ENCODE results near the gene CNPY2. TPM values are rescaled to one million over a fixed set of nuclear protein-coding genes. Genes with fewer than 3 reads are reported as not detected.

CNPY2 gene
- total and polyA plus RNA-seq, 2 of the 13 experiments (the other 11 are each of a cell fraction or from before 2014, with no cell fraction given) = 285 to 356 TPM

DNA sequence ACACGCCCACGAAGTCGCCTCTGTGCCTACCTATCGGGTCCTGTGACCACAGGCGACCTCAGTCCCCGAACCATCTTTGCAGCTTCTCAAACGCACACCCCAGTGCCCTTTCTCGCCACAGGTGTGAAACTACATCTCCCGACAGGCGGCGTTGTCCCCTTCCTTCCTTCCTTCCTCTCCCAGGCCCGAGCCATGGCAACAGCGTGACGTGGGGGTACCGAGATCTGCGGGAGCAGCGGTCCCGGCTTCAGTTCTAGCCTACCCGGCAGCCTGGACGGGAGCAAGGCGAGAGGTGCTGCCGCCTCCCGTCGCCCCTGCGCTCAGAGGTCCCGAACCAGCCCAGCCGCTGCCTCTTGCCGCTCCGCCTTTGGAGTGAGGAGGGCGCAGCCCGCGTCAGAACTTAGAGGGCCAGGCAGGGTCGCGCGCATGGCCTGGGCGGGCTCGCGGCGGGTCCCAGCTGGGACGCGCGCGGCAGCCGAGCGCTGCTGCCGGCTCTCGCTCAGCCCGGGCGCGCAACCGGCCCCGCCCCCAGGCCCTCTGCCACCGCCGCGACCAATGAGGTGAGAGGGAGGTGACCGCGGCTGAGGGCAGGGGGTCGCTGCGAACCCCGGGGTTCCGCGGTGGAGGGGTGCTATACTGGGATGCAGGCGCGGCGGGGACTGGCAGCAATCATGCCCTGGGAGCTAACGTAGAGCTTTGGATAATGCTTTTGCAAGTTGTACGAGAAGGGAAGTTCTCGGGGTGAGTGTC lies 48.9 kb downstream of the CNPY2 start, which contains the start of gene COQ10A (continued):
- peak; percentile 84 for TF ChIP-seq TBX3 (IDR thresholded peaks at IDR 0.05; ENCODE audit: borderline replicate concordance)
- peak; percentile 58; the same call in 1 of the 2 replicates for TF ChIP-seq ZNF556 (CRISPR knock-in tag; IDR thresholded peaks at IDR 0.05; ENCODE audit: borderline replicate concordance)
- TF ChIP-seq KDM5B (CRISPR knock-in tag; IDR thresholded peaks at IDR 0.05; ENCODE audit: borderline replicate concordance) = peak; percentile 69; the same call in 1 of the 2 replicates
- TF ChIP-seq, protein P1, sequence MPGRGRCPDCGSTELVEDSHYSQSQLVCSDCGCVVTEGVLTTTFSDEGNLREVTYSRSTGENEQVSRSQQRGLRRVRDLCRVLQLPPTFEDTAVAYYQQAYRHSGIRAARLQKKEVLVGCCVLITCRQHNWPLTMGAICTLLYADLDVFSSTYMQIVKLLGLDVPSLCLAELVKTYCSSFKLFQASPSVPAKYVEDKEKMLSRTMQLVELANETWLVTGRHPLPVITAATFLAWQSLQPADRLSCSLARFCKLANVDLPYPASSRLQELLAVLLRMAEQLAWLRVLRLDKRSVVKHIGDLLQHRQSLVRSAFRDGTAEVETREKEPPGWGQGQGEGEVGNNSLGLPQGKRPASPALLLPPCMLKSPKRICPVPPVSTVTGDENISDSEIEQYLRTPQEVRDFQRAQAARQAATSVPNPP (CRISPR knock-in tag; IDR thresholded peaks at IDR 0.05) = 0 out of 2 replicates have a peak, but pooled peaks have one; percentile 64
- TF ChIP-seq RFX1 (IDR thresholded peaks at IDR 0.05) = peak; percentile 66; the same call in 1 of the 2 replicates
- TF ChIP-seq RARG (CRISPR knock-in tag; IDR thresholded peaks at IDR 0.05; ENCODE audit: low read depth) = no peak
- TF ChIP-seq ZEB1 (IDR thresholded peaks at IDR 0.05; ENCODE audit: insufficient replicate concordance, low read depth) = peak; percentile 51
- peak; percentile 88 for TF ChIP-seq BORCS8-MEF2B (CRISPR knock-in tag; IDR thresholded peaks at IDR 0.05)
- TF ChIP-seq ZNF792 (CRISPR knock-in tag; IDR thresholded peaks at IDR 0.05) = peak; percentile 89
- no peak for TF ChIP-seq NRL (CRISPR knock-in tag; IDR thresholded peaks at IDR 0.05; ENCODE audit: borderline replicate concordance)
- peak; percentile 30; the same call in 1 of the 2 replicates for TF ChIP-seq SMAD1 (CRISPR knock-in tag; IDR thresholded peaks at IDR 0.05; ENCODE audit: borderline replicate concordance, low read depth)
- peak; percentile 92; the same call in 1 of the 2 replicates for TF ChIP-seq ZNF761 (CRISPR knock-in tag; conservative IDR thresholded peaks at IDR 0.05)
- TF ChIP-seq ZNF3 (CRISPR knock-in tag; IDR thresholded peaks at IDR 0.05) = 0 out of 2 replicates have a peak, but pooled peaks have one; percentile 19
- TF ChIP-seq ZNF598 (CRISPR knock-in tag; IDR thresholded peaks at IDR 0.05; ENCODE audit: borderline replicate concordance) = peak; percentile 86
- TF ChIP-seq ZNF143 (CRISPR knock-in tag; IDR thresholded peaks at IDR 0.05) = peak; percentile 90
- 0 out of 2 replicates have a peak, but pooled peaks have one; percentile 19 for TF ChIP-seq GATA4 (IDR thresholded peaks at IDR 0.05; ENCODE audit: borderline replicate concordance, low read depth)
- TF ChIP-seq, protein P2, sequence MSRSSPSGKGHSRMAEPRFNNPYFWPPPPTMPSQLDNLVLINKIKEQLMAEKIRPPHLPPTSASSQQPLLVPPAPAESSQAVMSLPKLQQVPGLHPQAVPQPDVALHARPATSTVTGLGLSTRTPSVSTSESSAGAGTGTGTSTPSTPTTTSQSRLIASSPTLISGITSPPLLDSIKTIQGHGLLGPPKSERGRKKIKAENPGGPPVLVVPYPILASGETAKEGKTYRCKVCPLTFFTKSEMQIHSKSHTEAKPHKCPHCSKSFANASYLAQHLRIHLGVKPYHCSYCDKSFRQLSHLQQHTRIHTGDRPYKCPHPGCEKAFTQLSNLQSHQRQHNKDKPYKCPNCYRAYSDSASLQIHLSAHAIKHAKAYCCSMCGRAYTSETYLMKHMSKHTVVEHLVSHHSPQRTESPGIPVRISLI (CRISPR knock-in tag; IDR thresholded peaks at IDR 0.05; ENCODE audit: borderline replicate concordance) = peak; percentile 37; the same call in 1 of the 2 replicates
- TF ChIP-seq ETV5 (CRISPR knock-in tag; IDR thresholded peaks at IDR 0.05; ENCODE audit: borderline replicate concordance) = peak; percentile 74
- TF ChIP-seq ADNP (CRISPR knock-in tag; IDR thresholded peaks at IDR 0.05) = peak; percentile 77; the same call in 1 of the 2 replicates
- TF ChIP-seq, protein P3, sequence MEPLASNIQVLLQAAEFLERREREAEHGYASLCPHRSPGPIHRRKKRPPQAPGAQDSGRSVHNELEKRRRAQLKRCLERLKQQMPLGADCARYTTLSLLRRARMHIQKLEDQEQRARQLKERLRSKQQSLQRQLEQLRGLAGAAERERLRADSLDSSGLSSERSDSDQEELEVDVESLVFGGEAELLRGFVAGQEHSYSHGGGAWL (CRISPR knock-in tag; IDR thresholded peaks at IDR 0.05) = peak; percentile 84
- TF ChIP-seq, protein P4, sequence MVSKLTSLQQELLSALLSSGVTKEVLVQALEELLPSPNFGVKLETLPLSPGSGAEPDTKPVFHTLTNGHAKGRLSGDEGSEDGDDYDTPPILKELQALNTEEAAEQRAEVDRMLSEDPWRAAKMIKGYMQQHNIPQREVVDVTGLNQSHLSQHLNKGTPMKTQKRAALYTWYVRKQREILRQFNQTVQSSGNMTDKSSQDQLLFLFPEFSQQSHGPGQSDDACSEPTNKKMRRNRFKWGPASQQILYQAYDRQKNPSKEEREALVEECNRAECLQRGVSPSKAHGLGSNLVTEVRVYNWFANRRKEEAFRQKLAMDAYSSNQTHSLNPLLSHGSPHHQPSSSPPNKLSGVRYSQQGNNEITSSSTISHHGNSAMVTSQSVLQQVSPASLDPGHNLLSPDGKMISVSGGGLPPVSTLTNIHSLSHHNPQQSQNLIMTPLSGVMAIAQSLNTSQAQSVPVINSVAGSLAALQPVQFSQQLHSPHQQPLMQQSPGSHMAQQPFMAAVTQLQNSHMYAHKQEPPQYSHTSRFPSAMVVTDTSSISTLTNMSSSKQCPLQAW (CRISPR knock-in tag; IDR thresholded peaks at IDR 0.05) = peak; percentile 73
- peak; percentile 80; the same call in 1 of the 2 replicates for TF ChIP-seq ZNF788 (CRISPR knock-in tag; IDR thresholded peaks at IDR 0.05; ENCODE audit: borderline replicate concordance)
- peak; percentile 79; the same call in 1 of the 2 replicates for TF ChIP-seq ZNF747 (CRISPR knock-in tag; IDR thresholded peaks at IDR 0.05; ENCODE audit: borderline replicate concordance)
- TF ChIP-seq GABPB1 (CRISPR knock-in tag; IDR thresholded peaks at IDR 0.05) = peak; percentile 93
- 0 out of 2 replicates have a peak, but pooled peaks have one; percentile 35 for TF ChIP-seq ZNF317 (CRISPR knock-in tag; IDR thresholded peaks at IDR 0.05)
- TF ChIP-seq NR2C2 (CRISPR knock-in tag; IDR thresholded peaks at IDR 0.05; ENCODE audit: borderline replicate concordance) = peak; percentile 66

Measured in HepG2 (cell line).